H9 (cell line): Measurements from ENCODE around the gene CDC6. TPM values are rescaled to one million over a fixed set of nuclear protein-coding genes. Genes with fewer than 3 reads are reported as not detected.

Experiments used
- DNase-seq: peaks from one replicate; pipeline ENCODE4 v3.0.0-alpha.2; 2017
- H2AFZ ChIP-seq: one replicate; pipeline ENCODE4 v1.6.1; 2013; ENCODE audit warnings: mild to moderate bottlenecking, low read length, control low read depth, moderate library complexity
- H2AK5ac ChIP-seq: 2 replicates; pipeline ENCODE4 v1.6.1; 2013; ENCODE audit warnings: low read length, control low read depth, mixed read lengths; ENCODE audit not compliant: insufficient read length
- H2BK120ac ChIP-seq: one replicate; pipeline ENCODE4 v1.6.1; 2013; ENCODE audit warnings: low read depth, mild to moderate bottlenecking, low read length, control low read depth, inconsistent platforms; ENCODE audit not compliant: poor library complexity, severe bottlenecking
- H2BK12ac ChIP-seq: 2 replicates; pipeline ENCODE4 v1.6.1; 2013; ENCODE audit warnings: low read length, control low read depth, mixed read lengths, low read depth; ENCODE audit not compliant: insufficient read length
- H2BK15ac ChIP-seq: 2 replicates; pipeline ENCODE4 v1.6.1; 2013; ENCODE audit warnings: low read depth, low read length, control low read depth
- H2BK20ac ChIP-seq: one replicate; pipeline ENCODE4 v1.6.1; 2013; ENCODE audit warnings: low read depth, mild to moderate bottlenecking, low read length, control low read depth, inconsistent platforms; ENCODE audit not compliant: poor library complexity, severe bottlenecking
- H2BK5ac ChIP-seq: 2 replicates; pipeline ENCODE4 v1.6.1; 2013; ENCODE audit warnings: low read length, control low read depth, mixed read lengths; ENCODE audit not compliant: insufficient read length
- H3K14ac ChIP-seq: 2 replicates; pipeline ENCODE4 v1.6.1; 2013; ENCODE audit warnings: low read length, control low read depth; ENCODE audit not compliant: insufficient read depth
- H3K18ac ChIP-seq: 2 replicates; pipeline ENCODE4 v1.6.1; 2013; ENCODE audit warnings: low read depth, mild to moderate bottlenecking, mixed read lengths, low read length, control low read depth; ENCODE audit not compliant: insufficient read length
- H3K23ac ChIP-seq: 2 replicates; pipeline ENCODE4 v1.6.1; 2013; ENCODE audit warnings: low read length, control low read depth, mixed read lengths, low read depth; ENCODE audit not compliant: insufficient read length
- H3K23me2 ChIP-seq: 2 replicates; pipeline ENCODE4 v1.6.1; 2013; ENCODE audit warnings: low read depth, mild to moderate bottlenecking, mixed read lengths, low read length, control low read depth; ENCODE audit not compliant: insufficient read length, poor library complexity, severe bottlenecking
- H3K27ac ChIP-seq: 2 replicates; pipeline ENCODE4 v1.5.1; 2013; ENCODE audit warnings: low read length, control low read depth, mixed read lengths, low read depth; ENCODE audit not compliant: insufficient read length
- H3K27me3 ChIP-seq: 2 replicates; pipeline ENCODE4 v1.6.1; 2013; ENCODE audit warnings: low read length, control low read depth, inconsistent platforms; ENCODE audit not compliant: insufficient read depth
- H3K4ac ChIP-seq: 2 replicates; pipeline ENCODE4 v1.6.1; 2013; ENCODE audit warnings: low read depth, mild to moderate bottlenecking, control low read depth, inconsistent platforms, low read length, moderate library complexity
- H3K4me1 ChIP-seq: 2 replicates; pipeline ENCODE4 v1.6.1; 2013; ENCODE audit warnings: low read length, control low read depth, inconsistent platforms; ENCODE audit not compliant: insufficient read depth
- H3K4me2 ChIP-seq: 2 replicates; pipeline ENCODE4 v1.6.1; 2013; ENCODE audit warnings: low read length, control low read depth, mixed read lengths; ENCODE audit not compliant: insufficient read length, insufficient read depth
- H3K56ac ChIP-seq: 2 replicates; pipeline ENCODE4 v1.6.1; 2013; ENCODE audit warnings: low read depth, mild to moderate bottlenecking, mixed read lengths, low read length, control low read depth; ENCODE audit not compliant: insufficient read length
- H3K79me1 ChIP-seq: 2 replicates; pipeline ENCODE4 v1.6.1; 2013; ENCODE audit warnings: low read depth, mild to moderate bottlenecking, moderate library complexity, low read length, control low read depth, inconsistent platforms; ENCODE audit not compliant: insufficient read depth, poor library complexity, severe bottlenecking
- H3K79me2 ChIP-seq: 2 replicates; pipeline ENCODE4 v1.6.1; 2013; ENCODE audit warnings: low read length, control low read depth, inconsistent platforms; ENCODE audit not compliant: insufficient read depth
- H3K9ac ChIP-seq: 2 replicates; pipeline ENCODE4 v1.6.1; 2013; ENCODE audit warnings: low read length, control low read depth, mixed read lengths; ENCODE audit not compliant: insufficient read length; ENCODE audit errors: extremely low read depth
- H3K9me3 ChIP-seq: one replicate; pipeline ENCODE4 v1.6.1; 2013; ENCODE audit warnings: low read depth, low read length, inconsistent platforms; ENCODE audit not compliant: control insufficient read depth
- H3T11ph ChIP-seq: one replicate; pipeline ENCODE4 v1.6.1; 2013; ENCODE audit warnings: mild to moderate bottlenecking, low read length, control low read depth, inconsistent platforms
- H4K20me1 ChIP-seq: one replicate; pipeline ENCODE4 v1.6.1; 2013; ENCODE audit not compliant: control insufficient read depth, insufficient read length, insufficient read depth
- H4K5ac ChIP-seq: 2 replicates; pipeline ENCODE4 v1.6.1; 2013; ENCODE audit warnings: low read depth, mild to moderate bottlenecking, mixed read lengths, low read length, control low read depth; ENCODE audit not compliant: insufficient read length
- H4K8ac ChIP-seq: replicated peaks from 2 replicates; pipeline ENCODE4 v1.6.1; 2013; ENCODE audit warnings: low read length, control low read depth, mixed read lengths, low read depth; ENCODE audit not compliant: insufficient read length
- H4K91ac ChIP-seq: 2 replicates; pipeline ENCODE4 v1.6.1; 2013; ENCODE audit warnings: low read depth, mild to moderate bottlenecking, moderate library complexity, mixed read lengths, low read length, control low read depth; ENCODE audit not compliant: insufficient read length
- H3K27ac Mint-ChIP-seq, 3 experiments: 2 replicates in 2 of 3; 3 replicates in 1 of 3; pipeline ENCODE4 v1.8.0; 2020 to 2021; ENCODE audit warnings: mixed read lengths in 3 of 3, mild to moderate bottlenecking in 1 of 3, moderate library complexity in 1 of 3
- H3K27me3 Mint-ChIP-seq: 2 replicates; pipeline ENCODE4 v1.8.0; 2021; ENCODE audit warnings: low read depth, mild to moderate bottlenecking, moderate library complexity, mixed read lengths
- H3K36me3 Mint-ChIP-seq, 3 experiments: 2 replicates in 2 of 3; 3 replicates in 1 of 3; pipeline ENCODE4 v1.8.0; 2020 to 2021; ENCODE audit warnings: low read depth in 3 of 3, mixed read lengths in 3 of 3; ENCODE audit not compliant: insufficient read depth in 1 of 3
- H3K4me1 Mint-ChIP-seq, 2 experiments: 2 replicates each; pipeline ENCODE4 v1.8.0; 2020; ENCODE audit warnings: mixed read lengths in 2 of 2
- H3K4me3 Mint-ChIP-seq, 2 experiments: 2 replicates in 1 of 2; 3 replicates in 1 of 2; pipeline ENCODE4 v1.8.0; 2020 to 2021; ENCODE audit warnings: mild to moderate bottlenecking in 2 of 2, mixed read lengths in 2 of 2, moderate library complexity in 1 of 2
- H3K9me3 Mint-ChIP-seq, 2 experiments: 2 replicates in 1 of 2; 3 replicates in 1 of 2; pipeline ENCODE4 v1.8.0; 2020; ENCODE audit warnings: mild to moderate bottlenecking in 2 of 2, mixed read lengths in 2 of 2, moderate library complexity in 1 of 2
- CTCF ChIP-seq: fragments of 200-600 bp; sonication (generic); conservative IDR thresholded peaks from 3 replicates; pipeline ENCODE4 v1.8.0; 2021; ENCODE audit warnings: antibody characterized with exemption, mild to moderate bottlenecking
- WGBS: extraction: QIAGEN DNeasy Blood & Tissue Kit; methylation state at CpG from one replicate; pipeline ENCODE4 v1.1.7; 2013; ENCODE audit warnings: missing lambda C conversion rate, low lambda C conversion rate, mixed read lengths; ENCODE audit not compliant: insufficient read length; ENCODE audit errors: extremely low coverage; 5-methylcytosine and 5-hydroxymethylcytosine counted together
- total RNA-seq: library from RNA; stranded (reverse); gene quantifications from 2 replicates; pipeline ENCODE4 v1.2.1, GENCODE V29; 2021

Gene CDC6
- total RNA-seq, 1 experiment from 2014 or later, result 131 TPM

- no peak for DNase-seq
- Histone ChIP-seq H3K23me2 (peaks cover 19% of the 10 kb centered on the region), H2AK5ac (no peak overlapping the region), H3K23ac (no peak overlapping the region), H2BK20ac (no peak overlapping the region), H4K5ac (no peak overlapping the region), H2BK12ac (no peak overlapping the region), H4K8ac (no peak overlapping the region), H3K79me2 (no peaks in the 10 kb centered on the region), H3K9ac (no peak overlapping the region), H3K4ac (no peak overlapping the region), H4K91ac (no peak overlapping the region), H3K9me3 (no peaks in the 10 kb centered on the region), H3T11ph (no peak overlapping the region), H3K27ac (no peak overlapping the region), H3K18ac (no peak overlapping the region), H3K27me3 (peaks cover 18% of the 10 kb centered on the region; the same call in 1 of the 2 replicates), H3K79me1 (no peaks in the 10 kb centered on the region), H3K4me1 (peaks cover 15% of the 10 kb centered on the region), H3K14ac (no peak overlapping the region), H2BK15ac (no peak overlapping the region), H3K4me2 (no peak overlapping the region), H2AFZ (no peak overlapping the region), H2BK5ac (no peak overlapping the region), H3K56ac (no peak overlapping the region), H4K20me1 (no peaks in the 10 kb centered on the region), H2BK120ac (no peak overlapping the region)
- Mint-ChIP-seq H3K4me3 (no peak overlapping the region; a peak in 1 of 5 replicates), H3K4me1 (peaks cover 33 to 40% of the 10 kb centered on the region in 2 experiments), H3K36me3 (peaks cover 0 to 6% (median 6%) of the 10 kb centered on the region in 3 experiments; a peak in 3 of 7 replicates), H3K9me3 (no peaks in the 10 kb centered on the region), H3K27me3 (peaks cover 90% of the 10 kb centered on the region), H3K27ac (no peak overlapping the region)
- WGBS, result no CpG with 5 or more reads among the region's 1 CpG
- no peak for TF ChIP-seq CTCF
Measured at GRCh38 chr17:40340327-40340726, 52.6 kb downstream of the CDC6 start.
